HL-60 (cell line): Measurements from ENCODE around the gene DEPDC1B.

Experiments
- TF ChIP-seq, protein P1 (sequence below): IDR thresholded peaks from one replicate; pipeline ENCODE4 v1.5.1; 2011; ENCODE audit warnings: low read length, control low read depth, inconsistent platforms; ENCODE audit not compliant: insufficient read depth
- TF ChIP-seq, protein P2 (sequence below): IDR thresholded peaks from 2 replicates; pipeline ENCODE4 v1.6.1; 2012; ENCODE audit warnings: low read depth; ENCODE audit not compliant: insufficient replicate concordance

DNA sequence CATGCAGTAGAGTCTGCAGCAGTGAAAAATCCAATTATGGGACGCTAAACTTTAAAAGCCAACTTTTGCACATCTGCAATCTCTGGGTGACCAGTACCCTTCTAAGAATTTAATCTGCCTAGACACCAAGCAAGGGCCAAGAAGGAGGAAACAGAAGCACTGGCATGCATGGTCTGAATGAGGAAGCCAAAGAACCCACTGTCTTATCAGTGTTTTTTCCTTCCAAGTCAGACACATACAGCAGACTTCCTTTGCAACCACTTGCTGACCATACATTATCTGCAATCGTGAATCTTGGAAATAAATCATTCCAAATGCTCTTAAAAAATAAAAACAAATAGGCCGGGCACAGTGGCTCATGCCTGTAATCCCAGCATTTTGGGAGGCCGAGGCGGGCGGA is 65.9 kb downstream of the DEPDC1B start:
- TF ChIP-seq, protein P1, sequence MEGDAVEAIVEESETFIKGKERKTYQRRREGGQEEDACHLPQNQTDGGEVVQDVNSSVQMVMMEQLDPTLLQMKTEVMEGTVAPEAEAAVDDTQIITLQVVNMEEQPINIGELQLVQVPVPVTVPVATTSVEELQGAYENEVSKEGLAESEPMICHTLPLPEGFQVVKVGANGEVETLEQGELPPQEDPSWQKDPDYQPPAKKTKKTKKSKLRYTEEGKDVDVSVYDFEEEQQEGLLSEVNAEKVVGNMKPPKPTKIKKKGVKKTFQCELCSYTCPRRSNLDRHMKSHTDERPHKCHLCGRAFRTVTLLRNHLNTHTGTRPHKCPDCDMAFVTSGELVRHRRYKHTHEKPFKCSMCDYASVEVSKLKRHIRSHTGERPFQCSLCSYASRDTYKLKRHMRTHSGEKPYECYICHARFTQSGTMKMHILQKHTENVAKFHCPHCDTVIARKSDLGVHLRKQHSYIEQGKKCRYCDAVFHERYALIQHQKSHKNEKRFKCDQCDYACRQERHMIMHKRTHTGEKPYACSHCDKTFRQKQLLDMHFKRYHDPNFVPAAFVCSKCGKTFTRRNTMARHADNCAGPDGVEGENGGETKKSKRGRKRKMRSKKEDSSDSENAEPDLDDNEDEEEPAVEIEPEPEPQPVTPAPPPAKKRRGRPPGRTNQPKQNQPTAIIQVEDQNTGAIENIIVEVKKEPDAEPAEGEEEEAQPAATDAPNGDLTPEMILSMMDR: no peak
- TF ChIP-seq, protein P2, sequence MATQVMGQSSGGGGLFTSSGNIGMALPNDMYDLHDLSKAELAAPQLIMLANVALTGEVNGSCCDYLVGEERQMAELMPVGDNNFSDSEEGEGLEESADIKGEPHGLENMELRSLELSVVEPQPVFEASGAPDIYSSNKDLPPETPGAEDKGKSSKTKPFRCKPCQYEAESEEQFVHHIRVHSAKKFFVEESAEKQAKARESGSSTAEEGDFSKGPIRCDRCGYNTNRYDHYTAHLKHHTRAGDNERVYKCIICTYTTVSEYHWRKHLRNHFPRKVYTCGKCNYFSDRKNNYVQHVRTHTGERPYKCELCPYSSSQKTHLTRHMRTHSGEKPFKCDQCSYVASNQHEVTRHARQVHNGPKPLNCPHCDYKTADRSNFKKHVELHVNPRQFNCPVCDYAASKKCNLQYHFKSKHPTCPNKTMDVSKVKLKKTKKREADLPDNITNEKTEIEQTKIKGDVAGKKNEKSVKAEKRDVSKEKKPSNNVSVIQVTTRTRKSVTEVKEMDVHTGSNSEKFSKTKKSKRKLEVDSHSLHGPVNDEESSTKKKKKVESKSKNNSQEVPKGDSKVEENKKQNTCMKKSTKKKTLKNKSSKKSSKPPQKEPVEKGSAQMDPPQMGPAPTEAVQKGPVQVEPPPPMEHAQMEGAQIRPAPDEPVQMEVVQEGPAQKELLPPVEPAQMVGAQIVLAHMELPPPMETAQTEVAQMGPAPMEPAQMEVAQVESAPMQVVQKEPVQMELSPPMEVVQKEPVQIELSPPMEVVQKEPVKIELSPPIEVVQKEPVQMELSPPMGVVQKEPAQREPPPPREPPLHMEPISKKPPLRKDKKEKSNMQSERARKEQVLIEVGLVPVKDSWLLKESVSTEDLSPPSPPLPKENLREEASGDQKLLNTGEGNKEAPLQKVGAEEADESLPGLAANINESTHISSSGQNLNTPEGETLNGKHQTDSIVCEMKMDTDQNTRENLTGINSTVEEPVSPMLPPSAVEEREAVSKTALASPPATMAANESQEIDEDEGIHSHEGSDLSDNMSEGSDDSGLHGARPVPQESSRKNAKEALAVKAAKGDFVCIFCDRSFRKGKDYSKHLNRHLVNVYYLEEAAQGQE: no peak
